ENCODE results near the gene NDUFAF3. TPM values are rescaled to one million over a fixed set of nuclear protein-coding genes. Genes with fewer than 3 reads are reported as not detected.
A peak's percentile ranks its signal among the peaks of the same experiment; 100 is the strongest.

Gene NDUFAF3
- total RNA-seq, 1 donor from 2014 or later, result 60.4 TPM

DNA sequence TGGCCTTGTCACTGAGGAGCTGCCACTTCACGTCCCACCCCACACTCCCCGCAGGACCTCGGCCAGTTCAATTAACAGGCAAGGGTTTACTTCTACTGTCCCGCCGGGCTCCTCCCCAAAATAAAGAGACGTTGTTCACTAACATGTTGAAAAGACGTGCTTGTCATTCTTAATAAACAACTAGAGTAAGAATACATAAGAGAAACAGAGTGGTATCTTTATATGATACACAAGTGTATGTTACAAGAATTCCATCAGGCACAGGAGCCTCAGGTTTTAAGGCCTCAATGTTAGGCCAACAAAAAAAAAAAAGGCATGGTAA lies 7.6 kb downstream of the NDUFAF3 start:
- no peak for DNase-seq (ENCODE audit: low spot score)
- no peaks in the 10 kb centered on the region for H3K27me3 Mint-ChIP-seq (ENCODE audit: low read depth)
- TF ChIP-seq, protein P1, sequence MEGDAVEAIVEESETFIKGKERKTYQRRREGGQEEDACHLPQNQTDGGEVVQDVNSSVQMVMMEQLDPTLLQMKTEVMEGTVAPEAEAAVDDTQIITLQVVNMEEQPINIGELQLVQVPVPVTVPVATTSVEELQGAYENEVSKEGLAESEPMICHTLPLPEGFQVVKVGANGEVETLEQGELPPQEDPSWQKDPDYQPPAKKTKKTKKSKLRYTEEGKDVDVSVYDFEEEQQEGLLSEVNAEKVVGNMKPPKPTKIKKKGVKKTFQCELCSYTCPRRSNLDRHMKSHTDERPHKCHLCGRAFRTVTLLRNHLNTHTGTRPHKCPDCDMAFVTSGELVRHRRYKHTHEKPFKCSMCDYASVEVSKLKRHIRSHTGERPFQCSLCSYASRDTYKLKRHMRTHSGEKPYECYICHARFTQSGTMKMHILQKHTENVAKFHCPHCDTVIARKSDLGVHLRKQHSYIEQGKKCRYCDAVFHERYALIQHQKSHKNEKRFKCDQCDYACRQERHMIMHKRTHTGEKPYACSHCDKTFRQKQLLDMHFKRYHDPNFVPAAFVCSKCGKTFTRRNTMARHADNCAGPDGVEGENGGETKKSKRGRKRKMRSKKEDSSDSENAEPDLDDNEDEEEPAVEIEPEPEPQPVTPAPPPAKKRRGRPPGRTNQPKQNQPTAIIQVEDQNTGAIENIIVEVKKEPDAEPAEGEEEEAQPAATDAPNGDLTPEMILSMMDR (IDR thresholded peaks at IDR 0.05), result no peak
- H3K27ac Mint-ChIP-seq (ENCODE audit: unreplicated experiment), result peak overlapping the region; percentile 99
- H3K4me1 Mint-ChIP-seq (ENCODE audit: low read depth), result peaks cover 47% of the 10 kb centered on the region
- no peaks in the 10 kb centered on the region for H3K9me3 Mint-ChIP-seq (ENCODE audit: low read depth)
- peak overlapping the region; percentile 94 for H3K4me3 Mint-ChIP-seq (ENCODE audit: unreplicated experiment)
- H3K36me3 Mint-ChIP-seq (ENCODE audit: low read depth), result peaks cover 29% of the 10 kb centered on the region

DNA sequence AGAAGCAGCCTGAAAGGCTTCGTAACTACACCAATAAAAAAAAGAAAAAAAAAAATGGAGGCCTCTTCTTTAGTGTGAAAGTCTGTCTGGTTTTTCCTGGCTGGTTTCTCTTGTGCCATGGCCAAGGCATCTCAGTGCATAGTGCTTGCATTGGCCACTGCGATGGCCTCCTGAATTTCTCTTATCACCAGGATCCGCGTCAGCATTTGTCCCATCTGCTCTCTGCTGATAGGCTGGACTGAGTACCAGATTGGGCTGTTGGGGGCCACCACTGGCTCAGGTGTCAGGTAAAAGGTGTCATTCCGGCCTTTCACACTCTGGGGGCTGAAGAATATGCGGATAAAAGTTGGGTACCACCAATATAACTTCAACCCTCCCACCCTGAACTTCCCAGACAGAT lies 8.4 kb downstream of the NDUFAF3 start:
- TF ChIP-seq, protein P1 (IDR thresholded peaks at IDR 0.05), result no peak
- H3K9me3 Mint-ChIP-seq (ENCODE audit: low read depth), result no peaks in the 10 kb centered on the region
- DNase-seq (ENCODE audit: low spot score), result peak; percentile 52
- H3K27ac Mint-ChIP-seq (ENCODE audit: unreplicated experiment), result peak overlapping the region; percentile 51
- H3K36me3 Mint-ChIP-seq (ENCODE audit: low read depth), result peaks cover 26% of the 10 kb centered on the region
- H3K4me1 Mint-ChIP-seq (ENCODE audit: low read depth), result peaks cover 46% of the 10 kb centered on the region
- H3K27me3 Mint-ChIP-seq (ENCODE audit: low read depth), result no peaks in the 10 kb centered on the region
- H3K4me3 Mint-ChIP-seq (ENCODE audit: unreplicated experiment), result no peak overlapping the region

DNA sequence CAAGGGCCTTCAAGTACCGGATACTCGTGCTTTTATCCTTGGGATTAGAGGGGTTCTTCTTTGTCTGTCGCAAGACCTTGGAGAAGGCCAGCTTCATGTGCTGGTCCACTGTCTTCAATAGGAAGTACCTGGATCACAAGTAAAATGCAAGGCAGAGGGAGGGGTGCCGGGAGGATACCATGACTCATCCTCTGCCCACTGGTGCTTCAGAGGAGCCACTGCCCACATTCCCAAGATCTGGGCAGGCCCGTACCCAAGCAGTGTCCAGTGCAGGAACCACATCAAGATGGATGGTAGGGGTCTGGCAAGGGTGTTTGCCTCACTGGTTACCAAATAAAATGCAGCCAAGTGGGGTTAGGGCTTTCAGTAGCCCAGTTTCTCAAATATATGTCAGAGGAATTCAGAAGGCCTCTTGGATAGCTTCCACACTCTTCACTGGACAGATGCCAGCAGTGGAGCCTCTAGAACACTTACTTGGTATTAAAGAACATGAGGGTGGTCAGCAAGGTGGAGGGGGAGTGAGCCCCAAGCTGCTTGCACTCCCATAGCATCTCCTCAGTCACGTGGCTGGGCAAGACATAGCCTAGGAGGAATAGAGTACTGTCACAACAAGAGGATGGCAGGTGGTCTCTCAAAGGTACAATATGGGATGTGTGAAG lies 10.9 kb downstream of the NDUFAF3 start:
- TF ChIP-seq, protein P1 (IDR thresholded peaks at IDR 0.05), result no peak
- no peaks in the 10 kb centered on the region for H3K9me3 Mint-ChIP-seq (ENCODE audit: low read depth)
- H3K27ac Mint-ChIP-seq (ENCODE audit: unreplicated experiment), result no peak overlapping the region
- H3K27me3 Mint-ChIP-seq (ENCODE audit: low read depth), result no peaks in the 10 kb centered on the region
- peaks cover 20% of the 10 kb centered on the region for H3K36me3 Mint-ChIP-seq (ENCODE audit: low read depth)
- H3K4me3 Mint-ChIP-seq (ENCODE audit: unreplicated experiment), result no peak overlapping the region
- H3K4me1 Mint-ChIP-seq (ENCODE audit: low read depth), result peaks cover 27% of the 10 kb centered on the region
- DNase-seq (ENCODE audit: low spot score), result peak; percentile 34

DNA sequence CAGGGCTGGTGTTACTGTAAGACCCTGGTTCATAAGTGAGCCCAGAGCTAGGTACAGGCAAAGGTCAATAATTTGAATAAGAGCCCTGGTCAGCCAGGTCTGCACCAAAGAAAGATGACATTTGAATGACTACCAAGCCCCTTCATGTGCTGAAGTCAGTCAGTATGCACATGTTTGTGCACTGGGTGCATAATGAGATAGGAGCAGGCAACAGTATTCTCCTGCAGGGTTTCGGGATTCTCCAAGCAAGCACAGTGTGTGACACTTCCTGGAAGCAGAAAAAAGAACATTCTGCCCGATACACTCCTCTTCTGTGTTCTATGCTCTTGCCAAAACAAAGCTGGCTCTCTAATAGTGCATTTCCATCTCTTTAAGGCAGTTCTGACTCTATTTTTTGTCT lies 12.7 kb downstream of the NDUFAF3 start:
- TF ChIP-seq, protein P1 (IDR thresholded peaks at IDR 0.05), result no peak
- Mint-ChIP-seq H3K4me1 (ENCODE audit: low read depth) (peaks cover 10% of the 10 kb centered on the region), H3K36me3 (ENCODE audit: low read depth) (peaks cover 18% of the 10 kb centered on the region), H3K27me3 (ENCODE audit: low read depth) (no peaks in the 10 kb centered on the region), H3K9me3 (ENCODE audit: low read depth) (no peaks in the 10 kb centered on the region), H3K4me3 (ENCODE audit: unreplicated experiment) (no peak overlapping the region), H3K27ac (ENCODE audit: unreplicated experiment) (no peak overlapping the region)
- DNase-seq (ENCODE audit: low spot score), result no peak

DNA sequence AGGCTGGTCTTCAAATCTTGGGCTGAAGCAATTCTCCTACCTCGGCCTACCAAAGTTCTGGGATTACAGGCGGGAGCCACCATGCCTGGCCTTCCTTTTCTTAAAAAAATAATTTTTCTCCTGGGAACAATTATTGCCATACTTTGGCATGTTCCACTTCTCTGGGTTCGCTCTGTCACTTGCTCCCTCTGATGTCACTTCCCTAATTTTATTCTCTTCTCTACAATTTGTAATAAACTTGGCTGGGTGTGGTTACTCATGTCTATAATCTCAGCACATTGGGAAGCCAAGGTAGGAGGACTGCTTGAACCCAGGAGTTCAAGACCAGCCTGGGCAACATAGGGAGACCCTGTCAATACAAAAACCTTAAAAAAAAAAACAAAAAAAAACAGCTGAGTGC lies 13.4 kb downstream of the NDUFAF3 start:
- H3K27me3 Mint-ChIP-seq (ENCODE audit: low read depth), result no peaks in the 10 kb centered on the region
- no peak overlapping the region for H3K4me3 Mint-ChIP-seq (ENCODE audit: unreplicated experiment)
- H3K36me3 Mint-ChIP-seq (ENCODE audit: low read depth), result peaks cover 18% of the 10 kb centered on the region
- no peak for DNase-seq (ENCODE audit: low spot score)
- TF ChIP-seq, protein P1 (IDR thresholded peaks at IDR 0.05), result no peak
- H3K4me1 Mint-ChIP-seq (ENCODE audit: low read depth), result peaks cover 7% of the 10 kb centered on the region
- no peaks in the 10 kb centered on the region for H3K9me3 Mint-ChIP-seq (ENCODE audit: low read depth)
- no peak overlapping the region for H3K27ac Mint-ChIP-seq (ENCODE audit: unreplicated experiment)

All from chondrocyte (in vitro differentiated cells).